ENCODE measurements around the gene THAP5.
"Not testable (repeated sequence)": the region's sequence is repeated elsewhere in the genome, so short reads cannot be mapped to it uniquely, and the experiment has no call there.

THAP5 gene

GRCh38 chr7:108559253-108559652 is 10.3 kb downstream of the THAP5 start:
- DNase-seq (ENCODE audit: low read depth): no peak
- H3K4me3 ChIP-seq (ENCODE audit: low read length): no peak overlapping the region
- TF ChIP-seq CTCF (IDR thresholded peaks at IDR 0.05; ENCODE audit: insufficient read depth, low read depth, low read length, missing control alignments): no peak

DNA sequence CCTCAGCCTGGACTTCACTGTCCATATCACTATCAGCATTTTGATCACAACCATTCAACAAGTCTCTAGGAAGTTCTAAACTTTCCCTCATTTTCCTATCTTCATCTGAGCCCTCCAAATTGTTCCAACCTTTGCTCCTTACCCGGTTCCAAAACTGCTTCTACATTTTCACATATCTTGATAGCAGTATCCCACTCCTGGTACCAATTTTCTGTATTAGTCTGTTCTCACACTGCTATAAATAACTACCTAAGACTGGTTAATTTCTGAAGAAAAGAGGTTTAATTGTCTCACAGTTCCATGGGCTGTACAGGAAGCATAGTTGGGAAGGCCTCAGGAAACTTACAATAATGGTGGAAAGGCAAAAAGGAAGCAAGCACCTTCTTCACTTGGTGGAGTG is 11.9 kb downstream of the THAP5 start:
- no peak overlapping the region for H3K4me3 ChIP-seq (ENCODE audit: low read length)
- TF ChIP-seq CTCF (IDR thresholded peaks at IDR 0.05; ENCODE audit: insufficient read depth, low read depth, low read length, missing control alignments): no peak
- DNase-seq (ENCODE audit: low read depth): no peak

DNA sequence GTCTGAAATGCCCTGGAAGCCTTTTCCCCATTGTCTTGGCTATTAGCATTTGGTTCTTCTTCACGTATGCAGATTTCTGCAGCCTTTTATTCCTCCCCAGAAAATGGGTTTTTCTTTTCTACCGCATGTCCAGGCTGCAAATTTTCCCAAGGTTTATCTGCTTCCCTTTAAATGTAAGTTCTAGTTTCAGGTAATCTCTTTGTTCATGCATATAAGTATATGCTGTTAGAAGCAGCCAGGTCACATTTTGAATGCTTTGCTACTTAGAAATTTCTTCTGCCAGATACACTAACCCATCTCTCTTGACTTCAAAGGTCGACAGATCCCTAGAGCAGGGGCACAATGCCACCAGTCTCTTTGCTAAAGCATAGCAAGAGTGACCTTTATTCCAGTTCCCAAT is 12.3 kb downstream of the THAP5 start:
- no peak for TF ChIP-seq CTCF (IDR thresholded peaks at IDR 0.05; ENCODE audit: insufficient read depth, low read depth, low read length, missing control alignments)
- H3K4me3 ChIP-seq (ENCODE audit: low read length): no peak overlapping the region
- DNase-seq (ENCODE audit: low read depth): no peak

- not testable (repeated sequence) for H3K4me3 ChIP-seq (ENCODE audit: low read length); DNase-seq (ENCODE audit: low read depth)
Measured at GRCh38 chr7:108556665-108557064, 12.8 kb downstream of the THAP5 start.

- H3K4me3 ChIP-seq (ENCODE audit: low read length); DNase-seq (ENCODE audit: low read depth): not testable (repeated sequence)
Measured at GRCh38 chr7:108548141-108548896, 21.2 kb downstream of the THAP5 start.

- H3K4me3 ChIP-seq (ENCODE audit: low read length): no peak overlapping the region
- TF ChIP-seq CTCF (IDR thresholded peaks at IDR 0.05; ENCODE audit: insufficient read depth, low read depth, low read length, missing control alignments): no peak
- DNase-seq (ENCODE audit: low read depth): no peak
Measured at GRCh38 chr7:108541478-108541877, 28.0 kb downstream of the THAP5 start.

DNA sequence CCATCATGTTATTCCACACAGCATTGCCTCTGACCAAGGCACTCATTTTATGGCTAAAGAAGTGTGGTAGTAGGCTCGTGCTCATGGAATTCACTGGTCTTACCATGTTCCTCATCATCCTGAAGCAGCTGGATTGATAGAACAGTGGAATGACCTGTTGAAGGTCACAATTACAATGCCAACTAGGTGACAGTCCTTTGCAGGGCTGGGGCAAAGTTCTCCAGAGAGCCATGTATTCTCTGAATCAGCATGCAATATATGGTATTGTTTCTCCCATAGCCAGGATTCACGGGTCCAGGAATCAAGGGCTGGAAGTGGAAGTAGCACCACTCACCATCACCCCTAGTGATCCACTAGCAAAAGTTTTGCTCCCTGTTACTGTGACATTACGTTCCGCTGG is 30.8 kb downstream of the THAP5 start:
- not testable (repeated sequence) for H3K4me3 ChIP-seq (ENCODE audit: low read length); DNase-seq (ENCODE audit: low read depth)

- not testable (repeated sequence) for H3K4me3 ChIP-seq (ENCODE audit: low read length); DNase-seq (ENCODE audit: low read depth)
Measured at GRCh38 chr7:108538236-108538635, 31.3 kb downstream of the THAP5 start.

GRCh38 chr7:108537229-108537628 is 32.3 kb downstream of the THAP5 start:
- DNase-seq (ENCODE audit: low read depth): no peak
- no peak for TF ChIP-seq CTCF (IDR thresholded peaks at IDR 0.05; ENCODE audit: insufficient read depth, low read depth, low read length, missing control alignments)
- no peak overlapping the region for H3K4me3 ChIP-seq (ENCODE audit: low read length)

All from epithelial cell of esophagus (primary cell).